ENCODE measurements around the gene PDE3B. TPM values are rescaled to one million over a fixed set of nuclear protein-coding genes. Genes with fewer than 3 reads are reported as not detected.

The PDE3B gene
- total RNA-seq, 1 experiment from 2014 or later: 6.7 TPM

GRCh38 chr11:14626650-14627049 is 17.0 kb upstream of the PDE3B start:
- H3K9me2 ChIP-seq (ENCODE audit: insufficient read depth): no peaks in the 10 kb centered on the region
- no peak overlapping the region for H3K4me2 ChIP-seq (ENCODE audit: low read length)
- no peaks in the 10 kb centered on the region for H3K79me2 ChIP-seq (ENCODE audit: insufficient read depth, low read length)
- no TSS peak for BruUV-seq (replicated peaks)
- H3K27ac ChIP-seq (ENCODE audit: low read depth, low read length): no peak overlapping the region
- H3K27me3 ChIP-seq (ENCODE audit: insufficient read depth, low read length): no peaks in the 10 kb centered on the region
- TF ChIP-seq EGR1 (IDR thresholded peaks at IDR 0.05; ENCODE audit: low read depth) (no peak), ELF1 (IDR thresholded peaks at IDR 0.05; ENCODE audit: borderline replicate concordance, low read depth) (no peak), SRF (IDR thresholded peaks at IDR 0.05; ENCODE audit: low read depth) (no peak), JUND (IDR thresholded peaks at IDR 0.05) (no peak), RAD21 (IDR thresholded peaks at IDR 0.05; ENCODE audit: low read depth) (no peak), CBX3 (IDR thresholded peaks at IDR 0.05; ENCODE audit: low read depth) (no peak), EZH2phosphoT487 (IDR thresholded peaks at IDR 0.05; ENCODE audit: borderline replicate concordance) (no peak), ZNF274 (IDR thresholded peaks at IDR 0.05; ENCODE audit: low read depth, low read length) (no peak), MAX (IDR thresholded peaks at IDR 0.05) (no peak), ATF3 (IDR thresholded peaks at IDR 0.05) (no peak), SP1 (IDR thresholded peaks at IDR 0.05; ENCODE audit: low read depth) (no peak), ZFX (IDR thresholded peaks at IDR 0.05) (no peak), POLR2A (IDR thresholded peaks at IDR 0.05; ENCODE audit: borderline replicate concordance, extremely low read depth, insufficient read depth, insufficient read length) (no peak), YY1 (IDR thresholded peaks at IDR 0.05; ENCODE audit: extremely low read depth, insufficient replicate concordance, low read depth, low read length) (no peak), FOSL1 (IDR thresholded peaks at IDR 0.05; ENCODE audit: low read depth) (no peak), TCF7L2 (IDR thresholded peaks at IDR 0.05; ENCODE audit: borderline replicate concordance, extremely low read depth, insufficient read depth, insufficient read length) (no peak), EZH2 (IDR thresholded peaks at IDR 0.05) (no peak), POLR2AphosphoS5 (IDR thresholded peaks at IDR 0.05; ENCODE audit: low read depth, low read length) (no peak)
- TF ChIP-seq, protein P1, sequence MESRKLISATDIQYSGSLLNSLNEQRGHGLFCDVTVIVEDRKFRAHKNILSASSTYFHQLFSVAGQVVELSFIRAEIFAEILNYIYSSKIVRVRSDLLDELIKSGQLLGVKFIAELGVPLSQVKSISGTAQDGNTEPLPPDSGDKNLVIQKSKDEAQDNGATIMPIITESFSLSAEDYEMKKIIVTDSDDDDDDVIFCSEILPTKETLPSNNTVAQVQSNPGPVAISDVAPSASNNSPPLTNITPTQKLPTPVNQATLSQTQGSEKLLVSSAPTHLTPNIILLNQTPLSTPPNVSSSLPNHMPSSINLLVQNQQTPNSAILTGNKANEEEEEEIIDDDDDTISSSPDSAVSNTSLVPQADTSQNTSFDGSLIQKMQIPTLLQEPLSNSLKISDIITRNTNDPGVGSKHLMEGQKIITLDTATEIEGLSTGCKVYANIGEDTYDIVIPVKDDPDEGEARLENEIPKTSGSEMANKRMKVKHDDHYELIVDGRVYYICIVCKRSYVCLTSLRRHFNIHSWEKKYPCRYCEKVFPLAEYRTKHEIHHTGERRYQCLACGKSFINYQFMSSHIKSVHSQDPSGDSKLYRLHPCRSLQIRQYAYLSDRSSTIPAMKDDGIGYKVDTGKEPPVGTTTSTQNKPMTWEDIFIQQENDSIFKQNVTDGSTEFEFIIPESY (IDR thresholded peaks at IDR 0.05; ENCODE audit: extremely low read depth, insufficient replicate concordance, low read length): no peak
- TF ChIP-seq, protein P2, sequence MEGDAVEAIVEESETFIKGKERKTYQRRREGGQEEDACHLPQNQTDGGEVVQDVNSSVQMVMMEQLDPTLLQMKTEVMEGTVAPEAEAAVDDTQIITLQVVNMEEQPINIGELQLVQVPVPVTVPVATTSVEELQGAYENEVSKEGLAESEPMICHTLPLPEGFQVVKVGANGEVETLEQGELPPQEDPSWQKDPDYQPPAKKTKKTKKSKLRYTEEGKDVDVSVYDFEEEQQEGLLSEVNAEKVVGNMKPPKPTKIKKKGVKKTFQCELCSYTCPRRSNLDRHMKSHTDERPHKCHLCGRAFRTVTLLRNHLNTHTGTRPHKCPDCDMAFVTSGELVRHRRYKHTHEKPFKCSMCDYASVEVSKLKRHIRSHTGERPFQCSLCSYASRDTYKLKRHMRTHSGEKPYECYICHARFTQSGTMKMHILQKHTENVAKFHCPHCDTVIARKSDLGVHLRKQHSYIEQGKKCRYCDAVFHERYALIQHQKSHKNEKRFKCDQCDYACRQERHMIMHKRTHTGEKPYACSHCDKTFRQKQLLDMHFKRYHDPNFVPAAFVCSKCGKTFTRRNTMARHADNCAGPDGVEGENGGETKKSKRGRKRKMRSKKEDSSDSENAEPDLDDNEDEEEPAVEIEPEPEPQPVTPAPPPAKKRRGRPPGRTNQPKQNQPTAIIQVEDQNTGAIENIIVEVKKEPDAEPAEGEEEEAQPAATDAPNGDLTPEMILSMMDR (IDR thresholded peaks at IDR 0.05 in 2 of 3, conservative IDR thresholded peaks at IDR 0.05 in 1 of 3; ENCODE audit: borderline replicate concordance in 1 of 3, insufficient read depth in 1 of 3, low read depth in 2 of 3, low read length in 2 of 3): no peak
- intact Hi-C loops (cut with micrococcal nuclease): no loop called here
- ChIA-PET CTCF (no interaction called here), RAD21 (ENCODE audit: low non-redundant PET in 1 of 2, low total read pairs in 2 of 2, uncharacterized antibody in 2 of 2, unreplicated experiment in 2 of 2) (no interaction called here), POLR2A (no interaction called here)
- DNase-seq (ENCODE audit: low read depth, low spot score): no peak
- H3K36me3 ChIP-seq (ENCODE audit: control insufficient read depth in 1 of 2, insufficient read depth in 2 of 2, low read length in 2 of 2): no peaks in the 10 kb centered on the region
- H3K9ac ChIP-seq (ENCODE audit: low read length): no peak overlapping the region
- H2AFZ ChIP-seq (ENCODE audit: low read depth, low read length, poor library complexity, severe bottlenecking): no peak overlapping the region
- no peaks in the 10 kb centered on the region for H3K4me1 ChIP-seq (ENCODE audit: control insufficient read depth in 1 of 2, insufficient read depth in 2 of 2, low read length in 2 of 2)
- H3K4me3 ChIP-seq (replicated peaks in 1 of 2; ENCODE audit: low read depth in 1 of 2, low read length in 2 of 2): no peak overlapping the region
- no peak for ATAC-seq
- no peaks in the 10 kb centered on the region for H4K20me1 ChIP-seq (ENCODE audit: insufficient read depth)
- no peaks in the 10 kb centered on the region for H3K9me3 ChIP-seq (ENCODE audit: control insufficient read depth in 1 of 2, insufficient read depth in 1 of 2, low read depth in 1 of 2, low read length in 2 of 2)
